Uterus (tissue), 2 donors: ENCODE measurements around the gene SLC6A19.

Source experiments
- POLR2A ChIP-seq, 2 donors: fragments of 450-650 bp; IDR thresholded peaks; one replicate each; pipeline ENCODE4 v1.6.1; 2016; ENCODE audit warnings: antibody characterized with exemption in 2 of 2, mild to moderate bottlenecking in 1 of 2, moderate library complexity in 1 of 2
- TF ChIP-seq, protein P1 (sequence below), 4 experiments: fragments of 200-600 bp in 2 of 4; fragments of 450-650 bp in 2 of 4; sonication (generic) in 2 of 4; IDR thresholded peaks; one replicate each; pipeline ENCODE4 v1.5.1; 2016 to 2019; ENCODE audit warnings: antibody characterized with exemption in 4 of 4, mild to moderate bottlenecking in 2 of 4, moderate library complexity in 1 of 4

DNA sequence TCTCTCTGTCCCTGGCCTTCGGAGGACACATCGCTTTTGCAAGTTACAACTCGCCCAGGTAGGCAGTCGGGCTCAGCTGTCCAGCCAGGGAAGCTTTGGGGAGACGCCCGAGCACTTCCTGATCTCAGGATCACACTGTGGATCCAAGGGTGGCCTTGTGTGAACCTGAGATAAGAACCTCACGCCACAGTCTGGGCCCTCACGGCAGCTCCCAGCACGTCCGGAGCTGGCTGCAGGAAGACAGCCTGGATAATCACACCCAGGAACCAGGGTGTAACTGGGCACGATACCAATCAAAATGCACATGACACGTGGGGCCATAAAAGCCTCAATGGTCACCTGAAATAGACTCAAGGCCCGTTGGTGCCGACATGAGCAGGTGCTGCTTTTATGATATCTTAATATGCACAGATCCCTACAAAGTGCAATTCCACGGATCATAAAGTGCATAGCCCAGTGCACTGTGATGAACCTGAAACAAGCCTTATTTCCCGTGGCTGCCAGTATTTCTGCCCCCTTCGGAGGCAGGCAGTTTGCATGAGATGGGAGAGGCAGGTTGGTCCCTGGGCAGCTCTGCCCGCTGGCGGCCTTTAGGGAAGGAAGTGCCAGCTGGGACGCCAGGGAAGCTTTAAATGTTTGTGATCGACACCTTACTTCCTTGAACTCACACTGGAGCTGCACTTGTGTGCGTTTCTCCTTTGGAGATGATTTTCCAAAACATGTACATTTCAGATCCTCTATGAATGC, 38.3 kb downstream of the SLC6A19 start:
- TF ChIP-seq, protein P1, sequence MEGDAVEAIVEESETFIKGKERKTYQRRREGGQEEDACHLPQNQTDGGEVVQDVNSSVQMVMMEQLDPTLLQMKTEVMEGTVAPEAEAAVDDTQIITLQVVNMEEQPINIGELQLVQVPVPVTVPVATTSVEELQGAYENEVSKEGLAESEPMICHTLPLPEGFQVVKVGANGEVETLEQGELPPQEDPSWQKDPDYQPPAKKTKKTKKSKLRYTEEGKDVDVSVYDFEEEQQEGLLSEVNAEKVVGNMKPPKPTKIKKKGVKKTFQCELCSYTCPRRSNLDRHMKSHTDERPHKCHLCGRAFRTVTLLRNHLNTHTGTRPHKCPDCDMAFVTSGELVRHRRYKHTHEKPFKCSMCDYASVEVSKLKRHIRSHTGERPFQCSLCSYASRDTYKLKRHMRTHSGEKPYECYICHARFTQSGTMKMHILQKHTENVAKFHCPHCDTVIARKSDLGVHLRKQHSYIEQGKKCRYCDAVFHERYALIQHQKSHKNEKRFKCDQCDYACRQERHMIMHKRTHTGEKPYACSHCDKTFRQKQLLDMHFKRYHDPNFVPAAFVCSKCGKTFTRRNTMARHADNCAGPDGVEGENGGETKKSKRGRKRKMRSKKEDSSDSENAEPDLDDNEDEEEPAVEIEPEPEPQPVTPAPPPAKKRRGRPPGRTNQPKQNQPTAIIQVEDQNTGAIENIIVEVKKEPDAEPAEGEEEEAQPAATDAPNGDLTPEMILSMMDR (IDR thresholded peaks at IDR 0.05) = no peak
- no peak for TF ChIP-seq POLR2A (IDR thresholded peaks at IDR 0.05)
